Thoracic aorta (tissue), 2 donors: ENCODE data around the gene ZNF275. TPM values are rescaled to one million over a fixed set of nuclear protein-coding genes. Genes with fewer than 3 reads are reported as not detected.

Source experiments
- ATAC-seq: fragments of 150-250 bp; one replicate; pipeline ENCODE4 v1.8.0; 2017; ENCODE audit warnings: low read depth; ENCODE audit not compliant: insufficient number of reproducible peaks, low FRiP score
- DNase-seq: peaks from one replicate; pipeline ENCODE4 v3.0.0-alpha.2; 2020; ENCODE audit warnings: low spot score
- H3K27ac ChIP-seq, 2 donors: fragments of 200-600 bp; sonication (generic); 1 replicate in 1 of 2; 2 replicates in 1 of 2; pipeline ENCODE4 v1.5.1; 2016; ENCODE audit warnings: mild to moderate bottlenecking in 2 of 2, moderate library complexity in 2 of 2
- H3K27me3 ChIP-seq: fragments of 200-600 bp; sonication (generic); replicated peaks from 2 replicates; pipeline ENCODE4 v1.6.0; 2016; ENCODE audit warnings: mild to moderate bottlenecking; ENCODE audit not compliant: insufficient read depth
- H3K36me3 ChIP-seq: fragments of 200-600 bp; sonication (generic); one replicate; pipeline ENCODE4 v1.5.1; 2016
- H3K4me1 ChIP-seq, 2 donors: fragments of 200-600 bp; sonication (generic); 1 replicate in 1 of 2; 2 replicates in 1 of 2; pipeline versions ENCODE4 v1.5.1 to v1.6.0; 2016; ENCODE audit warnings: low read depth in 2 of 2, mild to moderate bottlenecking in 1 of 2; ENCODE audit not compliant: control insufficient read depth in 1 of 2
- H3K4me3 ChIP-seq: fragments of 200-600 bp; sonication (generic); 2 replicates; pipeline ENCODE4 v1.5.1; 2016; ENCODE audit warnings: mild to moderate bottlenecking
- H3K9me3 ChIP-seq: fragments of 200-600 bp; sonication (generic); 2 replicates; pipeline ENCODE4 v1.5.1; 2016
- total RNA-seq, 2 donors: library from RNA; depleted of rRNA; stranded (reverse); fragments of >200 nt; gene quantifications; one replicate each; pipeline versions ENCODE4 v1.1.0 to v1.2.3, GENCODE V29; 2016
- TF ChIP-seq, protein P1 (sequence below): fragments of 200-600 bp; sonication (generic); IDR thresholded peaks from one replicate; pipeline ENCODE4 v1.5.1; 2019; ENCODE audit warnings: antibody characterized with exemption

The ZNF275 gene
- total RNA-seq, 2 donors from 2014 or later = 14.5 to 17.1 TPM

DNA sequence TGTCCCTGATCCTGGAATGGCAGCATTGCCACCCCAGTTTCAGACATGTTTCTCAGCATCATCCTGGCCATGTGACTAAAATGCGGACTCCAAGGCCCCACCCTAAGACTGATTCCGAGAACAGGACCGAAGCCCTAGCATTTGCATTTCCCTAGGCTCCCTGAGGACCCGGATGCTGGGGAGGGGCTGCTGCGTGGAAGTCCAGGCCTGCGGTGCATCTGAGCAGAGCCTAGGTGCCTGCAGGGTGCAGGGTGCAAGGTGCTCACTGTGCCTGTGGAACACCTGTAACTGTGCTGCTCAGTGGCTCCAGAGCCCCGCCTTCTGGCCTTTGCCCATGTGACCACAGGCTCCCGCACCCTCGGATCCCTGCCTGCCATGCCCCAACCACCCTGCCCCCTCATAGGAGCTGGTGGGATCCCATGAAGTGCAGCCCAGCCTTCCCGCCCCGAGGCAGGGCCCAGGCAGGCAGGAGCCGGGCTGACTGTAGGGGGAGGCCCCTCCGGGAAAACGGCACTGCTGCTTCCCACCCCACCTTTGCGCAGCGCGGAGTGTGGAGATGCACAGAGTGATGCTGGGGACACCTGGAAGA, 27.3 kb upstream of the ZNF275 start:
- ATAC-seq (no peak), DNase-seq (no peak)
- H3K9me3 ChIP-seq = no peaks in the 10 kb centered on the region
- no peaks in the 10 kb centered on the region for H3K36me3 ChIP-seq
- no peak overlapping the region for H3K27ac ChIP-seq
- TF ChIP-seq, protein P1, sequence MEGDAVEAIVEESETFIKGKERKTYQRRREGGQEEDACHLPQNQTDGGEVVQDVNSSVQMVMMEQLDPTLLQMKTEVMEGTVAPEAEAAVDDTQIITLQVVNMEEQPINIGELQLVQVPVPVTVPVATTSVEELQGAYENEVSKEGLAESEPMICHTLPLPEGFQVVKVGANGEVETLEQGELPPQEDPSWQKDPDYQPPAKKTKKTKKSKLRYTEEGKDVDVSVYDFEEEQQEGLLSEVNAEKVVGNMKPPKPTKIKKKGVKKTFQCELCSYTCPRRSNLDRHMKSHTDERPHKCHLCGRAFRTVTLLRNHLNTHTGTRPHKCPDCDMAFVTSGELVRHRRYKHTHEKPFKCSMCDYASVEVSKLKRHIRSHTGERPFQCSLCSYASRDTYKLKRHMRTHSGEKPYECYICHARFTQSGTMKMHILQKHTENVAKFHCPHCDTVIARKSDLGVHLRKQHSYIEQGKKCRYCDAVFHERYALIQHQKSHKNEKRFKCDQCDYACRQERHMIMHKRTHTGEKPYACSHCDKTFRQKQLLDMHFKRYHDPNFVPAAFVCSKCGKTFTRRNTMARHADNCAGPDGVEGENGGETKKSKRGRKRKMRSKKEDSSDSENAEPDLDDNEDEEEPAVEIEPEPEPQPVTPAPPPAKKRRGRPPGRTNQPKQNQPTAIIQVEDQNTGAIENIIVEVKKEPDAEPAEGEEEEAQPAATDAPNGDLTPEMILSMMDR = no peak
- H3K27me3 ChIP-seq = no peaks in the 10 kb centered on the region
- no peaks in the 10 kb centered on the region for H3K4me1 ChIP-seq
- no peak overlapping the region for H3K4me3 ChIP-seq

- H3K4me3 ChIP-seq = no peak overlapping the region
- H3K9me3 ChIP-seq = no peaks in the 10 kb centered on the region
- TF ChIP-seq, protein P1 = no peak
- no peak overlapping the region for H3K27ac ChIP-seq
- ATAC-seq (no peak), DNase-seq (no peak)
- no peaks in the 10 kb centered on the region for H3K4me1 ChIP-seq
- H3K27me3 ChIP-seq = no peaks in the 10 kb centered on the region
- H3K36me3 ChIP-seq = no peaks in the 10 kb centered on the region
Observed at GRCh38 chrX:153307276-153308178, 26.4 kb upstream of the ZNF275 start.

GRCh38 chrX:153310901-153311300, 23.1 kb upstream of the ZNF275 start:
- ATAC-seq (no peak), DNase-seq (no peak)
- H3K4me3 ChIP-seq = no peak overlapping the region
- no peaks in the 10 kb centered on the region for H3K4me1 ChIP-seq
- no peaks in the 10 kb centered on the region for H3K36me3 ChIP-seq
- no peak overlapping the region for H3K27ac ChIP-seq
- no peaks in the 10 kb centered on the region for H3K27me3 ChIP-seq
- H3K9me3 ChIP-seq = no peaks in the 10 kb centered on the region
- TF ChIP-seq, protein P1 = no peak

- Histone ChIP-seq H3K27ac (no peak overlapping the region), H3K27me3 (no peaks in the 10 kb centered on the region), H3K4me3 (no peak overlapping the region), H3K36me3 (no peaks in the 10 kb centered on the region), H3K9me3 (no peaks in the 10 kb centered on the region), H3K4me1 (no peaks in the 10 kb centered on the region)
- ATAC-seq (no peak), DNase-seq (no peak)
- TF ChIP-seq, protein P1 = no peak
Observed at GRCh38 chrX:153312041-153312440, 21.9 kb upstream of the ZNF275 start.

GRCh38 chrX:153312842-153313241, 21.1 kb upstream of the ZNF275 start:
- Histone ChIP-seq H3K27ac (no peak overlapping the region), H3K27me3 (no peaks in the 10 kb centered on the region), H3K4me3 (no peak overlapping the region), H3K9me3 (no peaks in the 10 kb centered on the region), H3K36me3 (no peaks in the 10 kb centered on the region), H3K4me1 (no peaks in the 10 kb centered on the region)
- TF ChIP-seq, protein P1 = no peak
- ATAC-seq (no peak), DNase-seq (no peak)
